Liver (tissue), 3 donors: Measurements from ENCODE around the gene DARS1.

Source experiments
- ATF3 ChIP-seq: IDR thresholded peaks from 2 replicates; pipeline ENCODE4 v1.6.1; 2016; ENCODE audit warnings: antibody characterized with exemption
- CTCF ChIP-seq: fragments of 150-350 bp; IDR thresholded peaks from 2 replicates; pipeline ENCODE4 v1.5.1; 2017; ENCODE audit warnings: improper control_type of control experiment, low read depth, low read length; ENCODE audit not compliant: missing input control
- GABPA ChIP-seq, 2 donors: IDR thresholded peaks in 1 of 2; conservative IDR thresholded peaks in 1 of 2; 2 replicates each; pipeline ENCODE4 v1.6.1; 2016; ENCODE audit warnings: antibody characterized with exemption in 2 of 2, mild to moderate bottlenecking in 1 of 2, moderate library complexity in 1 of 2
- MAX ChIP-seq: IDR thresholded peaks from 2 replicates; pipeline ENCODE4 v1.6.1; 2016; ENCODE audit warnings: antibody characterized with exemption
- RAD21 ChIP-seq, 2 donors: IDR thresholded peaks; 2 replicates each; pipeline ENCODE4 v1.6.1; 2016; ENCODE audit warnings: antibody characterized with exemption in 2 of 2, mild to moderate bottlenecking in 2 of 2
- REST ChIP-seq: IDR thresholded peaks from 2 replicates; pipeline ENCODE4 v1.6.1; 2016; ENCODE audit warnings: antibody characterized with exemption, mild to moderate bottlenecking
- RXRA ChIP-seq, 2 donors: IDR thresholded peaks; 2 replicates each; pipeline ENCODE4 v1.6.1; 2017 to 2018; ENCODE audit warnings: antibody characterized with exemption in 2 of 2, mild to moderate bottlenecking in 1 of 2
- YY1 ChIP-seq: IDR thresholded peaks from 2 replicates; pipeline ENCODE4 v1.6.1; 2016; ENCODE audit warnings: antibody characterized with exemption, mild to moderate bottlenecking
- donor health status: healthy.
- donor health status: healthy.

- TF ChIP-seq CTCF (no peak), GABPA (IDR thresholded peaks at IDR 0.05 in 1 of 2, conservative IDR thresholded peaks at IDR 0.05 in 1 of 2) (no peak), ATF3 (no peak), RXRA (IDR thresholded peaks at IDR 0.05) (no peak), MAX (no peak), YY1 (no peak), RAD21 (IDR thresholded peaks at IDR 0.05) (no peak), REST (no peak)
These were observed 45.0 kb upstream of the DARS1 start for GRCh38 chr2:136030406-136030805.
